ENCODE results near the gene PLA2R1. TPM values are rescaled to one million over a fixed set of nuclear protein-coding genes. Genes with fewer than 3 reads are reported as not detected.

PLA2R1 gene
- total and polyA plus RNA-seq, 10 donors: 1.3 to 17.0 (median 10.1) TPM

DNA sequence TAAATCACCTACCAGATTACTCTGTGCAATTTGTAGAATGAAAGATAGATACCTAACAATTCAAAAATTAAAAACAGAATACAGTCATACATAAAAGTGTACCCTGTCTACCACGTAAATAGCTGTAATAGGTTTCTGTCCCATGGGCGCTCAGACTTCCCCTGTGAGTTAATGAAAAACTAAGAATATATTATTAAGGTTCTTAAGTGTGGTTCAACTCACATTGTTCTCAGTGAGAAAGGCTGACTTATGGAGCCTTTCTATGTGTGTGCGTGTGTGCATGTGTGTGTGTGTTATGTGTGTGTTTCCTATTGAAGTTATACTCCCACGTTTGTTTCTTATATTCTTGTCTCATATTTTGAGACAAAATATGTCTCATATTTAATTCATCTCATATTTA lies 149.8 kb downstream of the PLA2R1 start:
- WGBS, 5 donors: 81 to 92% (median 90%) methylated on average over 4 of the region's 4 CpGs
- DNase-seq: no peak
- H3K9me3 ChIP-seq: no peaks in the 10 kb centered on the region

DNA sequence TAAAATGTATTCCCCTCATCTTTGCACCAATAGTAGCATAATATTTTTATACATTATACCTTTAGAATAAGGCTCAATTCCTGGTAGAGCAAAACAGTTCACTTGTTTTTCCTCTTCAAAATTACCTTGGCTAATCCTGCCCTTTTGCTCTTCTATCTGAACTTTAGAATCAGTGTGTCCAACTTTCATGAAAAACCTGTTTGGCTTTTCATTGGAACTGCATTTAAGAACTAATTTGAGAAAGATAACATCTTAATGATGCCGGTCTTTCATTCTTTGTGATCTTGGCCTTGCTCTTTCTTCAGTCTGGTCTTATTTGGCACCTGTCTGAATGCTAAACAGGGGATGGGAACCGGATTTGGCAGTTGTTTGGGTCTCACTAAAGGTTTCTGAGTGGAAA lies 151.5 kb downstream of the PLA2R1 start:
- Histone ChIP-seq H3K27me3 (replicated peaks in 1 of 7) (no peaks in the 10 kb centered on the region), H3K36me3 (no peaks in the 10 kb centered on the region), H3K27ac (no peak overlapping the region), H3K4me3 (no peak overlapping the region), H3K9me3 (no peaks in the 10 kb centered on the region), H3K4me1 (no peaks in the 10 kb centered on the region)
- WGBS, 5 donors: 45 to 68% (median 60%) methylated on average over 2 of the region's 2 CpGs
- DNase-seq: no peak
- TF ChIP-seq POLR2A (IDR thresholded peaks at IDR 0.05) (no peak), POLR2AphosphoS5 (IDR thresholded peaks at IDR 0.05) (no peak)
- intact Hi-C loops (cut with DNase I; ENCODE audit: low total_unique reads): no loop called here

More for the DNA sequence above, 149.8 kb downstream of the PLA2R1 start:
- no peak overlapping the region for H3K27ac ChIP-seq
- no peak overlapping the region for H3K4me3 ChIP-seq
- no peak for TF ChIP-seq POLR2A (IDR thresholded peaks at IDR 0.05)
- TF ChIP-seq POLR2AphosphoS5 (IDR thresholded peaks at IDR 0.05): no peak
- TF ChIP-seq, protein P1, sequence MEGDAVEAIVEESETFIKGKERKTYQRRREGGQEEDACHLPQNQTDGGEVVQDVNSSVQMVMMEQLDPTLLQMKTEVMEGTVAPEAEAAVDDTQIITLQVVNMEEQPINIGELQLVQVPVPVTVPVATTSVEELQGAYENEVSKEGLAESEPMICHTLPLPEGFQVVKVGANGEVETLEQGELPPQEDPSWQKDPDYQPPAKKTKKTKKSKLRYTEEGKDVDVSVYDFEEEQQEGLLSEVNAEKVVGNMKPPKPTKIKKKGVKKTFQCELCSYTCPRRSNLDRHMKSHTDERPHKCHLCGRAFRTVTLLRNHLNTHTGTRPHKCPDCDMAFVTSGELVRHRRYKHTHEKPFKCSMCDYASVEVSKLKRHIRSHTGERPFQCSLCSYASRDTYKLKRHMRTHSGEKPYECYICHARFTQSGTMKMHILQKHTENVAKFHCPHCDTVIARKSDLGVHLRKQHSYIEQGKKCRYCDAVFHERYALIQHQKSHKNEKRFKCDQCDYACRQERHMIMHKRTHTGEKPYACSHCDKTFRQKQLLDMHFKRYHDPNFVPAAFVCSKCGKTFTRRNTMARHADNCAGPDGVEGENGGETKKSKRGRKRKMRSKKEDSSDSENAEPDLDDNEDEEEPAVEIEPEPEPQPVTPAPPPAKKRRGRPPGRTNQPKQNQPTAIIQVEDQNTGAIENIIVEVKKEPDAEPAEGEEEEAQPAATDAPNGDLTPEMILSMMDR (IDR thresholded peaks at IDR 0.05 in 8 of 11, conservative IDR thresholded peaks at IDR 0.05 in 3 of 11): no peak
- H3K27me3 ChIP-seq (replicated peaks in 1 of 7): no peaks in the 10 kb centered on the region
- intact Hi-C loops (cut with DNase I; ENCODE audit: low total_unique reads): no loop called here
- no peaks in the 10 kb centered on the region for H3K4me1 ChIP-seq
- no peaks in the 10 kb centered on the region for H3K36me3 ChIP-seq

DNA sequence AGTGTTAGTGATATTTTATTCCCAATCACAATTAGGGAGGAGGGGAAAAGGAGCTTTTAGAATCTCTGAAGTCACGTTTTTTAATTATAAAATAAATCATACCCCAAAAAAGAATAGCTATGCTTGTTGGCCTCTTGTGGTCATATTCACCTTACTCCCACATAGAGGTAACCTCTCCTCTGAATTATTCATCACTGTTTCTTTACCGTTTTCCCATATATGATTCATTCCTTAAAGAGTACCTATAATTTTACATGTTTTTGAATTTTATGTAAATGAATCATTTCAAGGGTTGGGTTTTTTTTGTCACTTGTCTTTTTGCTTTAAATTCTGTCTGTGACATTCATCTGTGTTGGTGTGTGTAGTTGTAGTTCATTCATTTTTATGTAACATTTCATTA lies 153.8 kb downstream of the PLA2R1 start:
- intact Hi-C loops (cut with DNase I; ENCODE audit: low total_unique reads): no loop called here
- no peaks in the 10 kb centered on the region for H3K9me3 ChIP-seq
- no peak overlapping the region for H3K27ac ChIP-seq
- H3K4me3 ChIP-seq: no peak overlapping the region
- no peaks in the 10 kb centered on the region for H3K27me3 ChIP-seq (replicated peaks in 1 of 7)
- no peaks in the 10 kb centered on the region for H3K36me3 ChIP-seq
- TF ChIP-seq POLR2AphosphoS5 (IDR thresholded peaks at IDR 0.05): no peak
- TF ChIP-seq POLR2A (IDR thresholded peaks at IDR 0.05): no peak
- TF ChIP-seq, protein P1 (IDR thresholded peaks at IDR 0.05 in 8 of 11, conservative IDR thresholded peaks at IDR 0.05 in 3 of 11): no peak
- 65 to 83% (median 71%) methylated on average over 2 of the region's 2 CpGs for WGBS, 5 donors
- H3K4me1 ChIP-seq: peaks cover 0 to 22% (median 13%) of the 10 kb centered on the region in 6 donors
- no peak for DNase-seq

DNA sequence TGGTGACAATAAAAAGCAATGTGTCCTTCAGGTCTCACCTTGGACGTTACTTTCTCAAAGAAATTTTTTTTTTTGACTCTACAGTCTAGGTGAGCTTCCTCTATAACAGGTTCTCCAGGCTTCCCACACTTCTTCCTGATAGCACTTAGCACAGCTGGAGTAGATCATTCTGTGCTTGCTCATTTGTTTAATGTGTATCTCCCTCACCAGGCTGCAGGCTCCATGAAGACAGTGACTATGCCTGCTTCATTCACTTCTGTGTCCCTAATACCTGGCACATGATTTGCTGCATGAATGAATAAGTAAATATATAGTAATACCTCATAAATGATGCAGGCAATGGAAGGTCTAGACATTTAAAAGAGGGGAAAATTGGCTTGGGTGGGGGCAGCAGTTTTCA lies 154.5 kb downstream of the PLA2R1 start:
- TF ChIP-seq, protein P1 (IDR thresholded peaks at IDR 0.05 in 8 of 11, conservative IDR thresholded peaks at IDR 0.05 in 3 of 11): no peak
- no peak for TF ChIP-seq POLR2AphosphoS5 (IDR thresholded peaks at IDR 0.05)
- TF ChIP-seq POLR2A (IDR thresholded peaks at IDR 0.05): no peak
- intact Hi-C loops (cut with DNase I; ENCODE audit: low total_unique reads): no loop called here
- Histone ChIP-seq H3K9me3 (no peaks in the 10 kb centered on the region), H3K27me3 (replicated peaks in 1 of 7) (no peaks in the 10 kb centered on the region), H3K36me3 (no peaks in the 10 kb centered on the region), H3K27ac (no peak overlapping the region), H3K4me1 (peaks cover 4 to 29% (median 20%) of the 10 kb centered on the region in 6 donors), H3K4me3 (no peak overlapping the region)
- 65 to 85% (median 76%) methylated on average over 1 of the region's 1 CpG for WGBS, 5 donors
- no peak for DNase-seq
